Activated CD4-positive, alpha-beta T cell treated with anti-CD3 and anti-CD28 coated beads, Interleukin-2, amount 50 U/mL, for 1 hour (primary cell): ENCODE results near the gene CDC14C.

ENCODE experiments used
- DNase-seq: peaks from one replicate; pipeline ENCODE4 v3.0.0-alpha.2; 2020

CDC14C gene

DNA sequence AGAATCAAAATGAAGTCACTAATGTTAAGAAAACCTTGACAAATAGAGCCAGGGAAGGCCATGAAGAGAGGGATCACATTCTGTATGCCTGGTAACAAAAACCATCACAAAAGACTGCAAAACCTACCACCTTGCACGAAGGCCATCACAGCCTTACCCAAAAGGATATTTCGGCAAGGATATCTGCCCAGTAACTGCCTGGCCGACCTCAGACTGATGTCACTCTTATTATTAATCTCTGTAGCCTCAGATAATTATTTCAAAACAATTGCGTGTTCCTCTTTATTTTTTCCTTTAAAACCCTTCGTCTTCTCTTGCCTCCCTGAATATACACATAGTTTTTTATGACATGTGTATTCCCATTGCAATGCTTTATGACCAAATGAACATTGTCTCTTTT, 52.5 kb downstream of the CDC14C start:
- no peak for DNase-seq
